GM19240 (cell line): Measurements from ENCODE around the gene XPO5.

Source experiments
- DNase-seq: peaks from one replicate; pipeline ENCODE4 v3.0.0; 2011; ENCODE audit warnings: low spot score; ENCODE audit not compliant: insufficient read length

XPO5 gene

DNA sequence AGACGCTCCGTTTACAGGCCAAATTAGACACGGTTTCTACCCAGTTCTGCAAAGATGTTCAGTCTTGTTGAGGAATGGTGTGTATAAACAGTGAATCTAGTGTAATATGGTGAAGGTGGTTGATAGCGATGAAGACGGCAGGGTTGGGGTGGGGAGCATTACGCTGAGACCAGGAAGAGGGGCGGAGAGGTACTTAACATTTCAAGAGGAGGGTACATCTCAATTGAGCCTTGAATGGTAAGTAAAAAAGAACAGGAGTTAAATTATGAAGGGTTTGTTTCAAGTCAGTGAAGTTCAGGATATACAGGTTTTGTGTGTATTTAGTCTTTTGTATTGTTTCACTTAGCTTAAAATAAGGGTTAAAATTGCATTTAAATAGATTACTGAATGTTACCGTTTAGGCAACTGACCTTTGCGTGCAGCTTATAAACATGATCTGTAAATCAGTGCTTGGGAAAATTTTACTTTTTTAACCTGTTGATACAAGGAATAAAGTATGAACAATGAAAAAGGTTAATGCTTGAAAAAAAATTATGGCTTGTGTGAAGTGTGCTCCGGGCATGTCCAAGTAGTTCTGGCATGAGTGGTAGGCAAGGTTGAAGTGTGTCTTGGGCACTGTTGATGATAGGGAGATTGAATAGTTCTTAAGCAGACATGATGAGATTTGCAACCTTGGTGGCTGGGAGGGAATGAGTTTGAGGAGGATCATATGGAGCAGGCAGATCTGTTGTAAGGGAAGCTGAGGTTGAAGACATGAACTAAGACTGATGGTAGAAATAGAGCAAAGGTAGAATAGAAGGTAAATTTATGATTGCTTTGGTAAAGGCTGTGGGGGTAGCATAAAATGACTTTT lies 58.1 kb downstream of the XPO5 start:
- DNase-seq: no peak

DNA sequence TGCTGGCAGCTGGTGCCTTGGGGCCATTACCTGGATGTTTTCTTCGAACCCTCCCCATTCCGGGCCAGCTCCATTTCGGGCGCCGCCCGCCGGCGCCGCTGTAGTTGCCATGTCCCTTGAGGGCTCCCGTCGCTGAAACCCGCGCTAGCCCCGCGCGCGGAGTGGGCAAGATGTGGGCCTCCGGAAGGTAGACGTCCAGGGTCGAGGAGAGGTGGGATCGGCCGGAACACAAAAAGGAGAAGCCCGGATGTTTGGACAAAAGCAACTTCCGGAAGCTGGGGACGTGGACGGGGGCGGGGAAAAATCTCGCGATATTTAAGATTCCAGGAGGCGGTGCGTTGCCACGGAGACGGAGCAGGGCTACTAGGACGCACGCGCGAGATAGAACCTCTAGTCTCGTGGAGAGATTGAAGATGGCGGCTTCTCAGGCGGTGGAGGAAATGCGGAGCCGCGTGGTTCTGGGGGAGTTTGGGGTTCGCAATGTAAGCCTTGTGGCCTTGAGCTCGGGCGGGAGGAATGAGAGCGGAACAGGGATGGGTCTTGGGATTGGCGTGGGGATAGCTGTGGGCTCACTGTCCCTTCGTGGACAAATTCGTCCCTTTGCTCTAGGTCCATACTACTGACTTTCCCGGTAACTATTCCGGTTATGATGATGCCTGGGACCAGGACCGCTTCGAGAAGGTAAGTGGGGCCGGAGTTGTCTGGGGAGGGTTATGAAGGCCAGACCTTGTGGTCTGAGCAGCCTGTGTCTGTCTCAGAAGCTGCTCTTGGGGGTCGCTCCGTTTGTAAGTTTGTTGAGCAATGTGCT lies 58.9 kb downstream of the XPO5 start, which contains the start of the genes POLR1C and YIPF3:
TSS of gene POLR1C (plus strand) at position 393 of the 808 bp plus-strand sequence. CDS start at position 414, 21 bp downstream.
TSS of gene YIPF3 (minus strand) at position 230 of the 808 bp plus-strand sequence. CDS start at position 111, 119 bp downstream.
- DNase-seq: peak; percentile 97

DNA sequence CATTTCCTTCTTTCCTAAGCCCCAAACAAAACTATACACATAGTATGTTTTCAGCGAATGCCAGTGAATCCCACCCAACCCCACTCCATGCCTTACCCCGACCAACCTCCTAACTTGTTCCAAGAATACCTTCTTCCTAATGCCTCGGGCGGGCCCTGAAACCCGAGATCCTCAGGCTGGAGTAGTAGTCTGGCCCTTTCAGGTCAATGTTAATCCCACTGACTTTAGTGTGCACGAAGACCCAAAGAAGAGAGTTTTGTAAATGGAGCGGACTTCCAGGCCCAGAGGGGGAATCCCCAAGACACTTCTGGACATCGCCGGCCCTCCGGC lies 59.5 kb downstream of the XPO5 start:
- no peak for DNase-seq

DNA sequence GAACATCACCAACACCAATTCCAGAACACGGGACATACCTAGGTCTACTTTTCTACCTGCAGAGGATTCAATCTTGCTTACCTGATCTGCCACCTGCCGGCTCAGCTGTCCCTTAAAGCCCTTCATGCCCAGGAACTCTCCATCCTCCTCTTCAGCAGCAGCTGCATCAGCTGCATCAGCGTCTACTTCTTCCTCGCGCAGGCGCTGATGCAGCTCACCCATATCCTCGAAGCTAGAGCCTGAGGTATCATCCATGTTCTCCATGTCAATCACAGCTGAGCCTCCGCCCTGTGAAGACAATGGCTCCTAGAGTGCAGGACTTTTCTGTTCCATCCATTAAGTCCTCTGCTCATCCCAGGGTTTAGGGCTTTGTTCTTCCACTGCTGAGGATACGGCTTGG lies 60.0 kb downstream of the XPO5 start:
- DNase-seq: no peak

DNA sequence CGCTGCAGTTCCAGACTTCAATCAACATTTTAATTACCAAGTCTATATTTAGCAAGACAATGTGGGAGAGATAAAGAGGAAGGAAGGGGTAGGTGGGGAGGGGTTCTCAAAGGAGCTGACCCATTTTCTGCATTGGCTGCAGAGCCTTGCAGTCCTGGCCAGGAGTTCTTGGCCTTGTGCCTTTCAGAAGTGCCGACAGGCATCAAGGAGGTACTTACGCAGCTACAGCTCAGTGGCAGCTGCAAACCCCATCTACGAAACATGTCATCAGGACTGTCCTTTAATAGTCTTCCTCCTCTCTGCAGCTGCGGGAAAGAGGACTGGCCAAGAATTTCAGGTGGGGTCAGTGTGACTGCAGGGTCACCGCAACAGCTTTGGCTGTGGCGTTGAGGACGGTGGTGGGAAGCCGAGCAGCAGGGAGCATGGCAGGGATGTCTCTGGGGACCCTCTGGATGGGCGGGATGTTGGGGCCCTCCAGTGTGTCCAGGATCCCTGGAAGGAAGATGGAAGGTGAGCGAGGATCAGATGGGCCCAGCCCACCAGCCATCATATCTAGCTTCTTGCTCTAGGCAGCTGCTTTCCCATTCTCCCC lies 63.9 kb downstream of the XPO5 start:
- no peak for DNase-seq

DNA sequence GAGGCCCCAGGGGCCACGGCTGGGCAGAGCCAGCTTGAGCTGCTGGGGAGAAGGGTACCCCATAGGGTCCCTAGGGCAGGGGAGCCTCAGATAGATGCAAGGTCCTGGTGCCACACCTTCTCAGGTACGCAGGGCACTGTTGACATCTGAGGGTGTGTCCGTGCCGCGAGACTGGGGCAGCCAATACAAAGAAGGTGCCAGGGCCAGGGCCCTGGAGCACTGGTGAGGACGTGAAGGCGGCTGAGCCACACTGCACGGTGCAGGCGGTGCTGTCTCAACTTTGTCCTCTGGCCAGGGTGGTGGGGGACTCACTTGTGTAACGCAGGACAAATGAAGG lies 65.0 kb downstream of the XPO5 start:
- no peak for DNase-seq

DNA sequence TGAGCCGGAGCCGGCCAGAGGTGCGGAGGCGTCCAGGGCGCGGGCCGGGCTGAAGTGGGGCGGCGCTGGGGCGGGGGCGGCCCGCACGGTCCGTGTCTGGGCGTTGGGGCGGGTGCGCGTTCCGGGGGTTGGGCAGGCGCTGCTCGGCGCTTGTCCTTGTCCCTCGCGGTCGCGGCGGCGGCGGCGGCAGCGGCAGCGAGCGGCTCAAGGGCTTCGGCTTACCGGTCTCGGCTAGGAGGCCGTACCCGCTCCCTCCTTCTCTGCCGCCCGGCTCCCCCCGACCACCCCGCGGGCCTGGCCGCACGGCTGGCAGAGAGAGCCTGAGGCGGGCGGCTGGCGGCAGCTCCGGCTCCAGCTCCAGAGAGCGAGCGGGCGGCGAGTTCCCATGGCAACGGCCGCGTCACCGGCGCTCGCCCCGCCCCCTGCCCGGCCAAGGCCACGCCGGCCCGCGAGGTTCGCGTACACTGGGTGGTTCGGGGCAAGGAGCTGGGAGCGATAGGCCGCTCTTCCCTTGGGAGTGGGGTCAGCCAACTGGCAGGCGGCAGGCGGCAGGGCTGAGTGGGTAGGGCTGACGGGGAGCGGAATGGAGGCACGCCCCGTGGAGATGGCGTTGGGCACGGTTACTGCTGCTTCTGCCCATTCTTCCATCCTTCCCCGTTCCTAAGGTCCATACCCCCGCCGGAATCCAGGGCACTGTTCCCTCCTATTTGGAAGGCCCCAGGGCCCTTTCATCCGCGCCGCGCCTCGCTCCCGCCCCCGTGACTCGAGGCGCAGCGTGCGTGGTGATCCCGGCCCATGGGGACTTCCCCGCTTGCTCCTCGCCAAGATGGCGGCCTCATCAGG lies 65.6 kb downstream of the XPO5 start, which contains the start of gene LRRC73:
TSS of gene LRRC73 (minus strand) at position 363 of the 843 bp plus-strand sequence. CDS start 561 bp downstream, outside the sequence.
- peak; percentile 38 for DNase-seq

DNA sequence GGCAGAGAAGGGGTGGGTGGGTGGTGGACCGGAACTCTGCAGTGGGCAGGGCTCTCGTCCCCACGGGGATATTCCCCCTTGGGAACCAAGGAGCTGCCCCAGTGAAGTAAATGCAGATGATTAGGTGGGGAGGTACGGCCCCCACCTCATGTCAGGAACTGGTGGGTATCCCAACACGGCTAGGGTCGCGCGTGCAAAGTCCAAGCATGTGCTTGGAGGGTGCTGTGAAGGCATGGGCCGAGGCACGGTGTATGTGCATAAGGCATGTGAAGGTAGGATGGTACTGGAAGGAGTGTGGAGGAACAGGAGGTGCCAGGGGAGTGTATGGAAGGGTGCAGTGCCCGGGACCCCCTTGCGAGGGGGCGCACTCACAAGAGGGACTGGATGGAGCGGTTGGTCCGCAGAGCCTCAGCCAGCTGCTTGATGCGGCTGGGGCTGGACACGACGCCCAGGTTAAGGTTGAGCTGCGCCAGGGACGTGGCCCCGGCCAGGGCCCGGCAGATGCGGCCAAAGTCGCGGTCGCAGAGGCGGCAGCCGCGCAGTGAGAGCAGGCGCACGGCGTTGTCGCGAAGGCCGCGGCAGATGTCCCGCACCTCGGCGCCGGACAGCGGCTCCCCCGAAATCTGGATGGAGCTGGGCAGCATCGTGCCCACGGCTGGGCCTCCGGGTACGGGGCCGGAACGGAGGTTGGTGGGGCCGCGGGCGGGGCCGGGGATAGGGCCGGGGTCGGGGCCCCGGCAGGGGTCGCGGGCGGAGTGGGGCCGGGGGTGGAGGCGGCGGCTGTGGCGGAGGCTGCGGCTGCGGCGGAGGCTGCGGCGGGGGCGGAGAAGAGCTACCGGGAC lies 66.5 kb downstream of the XPO5 start:
- DNase-seq: no peak

DNA sequence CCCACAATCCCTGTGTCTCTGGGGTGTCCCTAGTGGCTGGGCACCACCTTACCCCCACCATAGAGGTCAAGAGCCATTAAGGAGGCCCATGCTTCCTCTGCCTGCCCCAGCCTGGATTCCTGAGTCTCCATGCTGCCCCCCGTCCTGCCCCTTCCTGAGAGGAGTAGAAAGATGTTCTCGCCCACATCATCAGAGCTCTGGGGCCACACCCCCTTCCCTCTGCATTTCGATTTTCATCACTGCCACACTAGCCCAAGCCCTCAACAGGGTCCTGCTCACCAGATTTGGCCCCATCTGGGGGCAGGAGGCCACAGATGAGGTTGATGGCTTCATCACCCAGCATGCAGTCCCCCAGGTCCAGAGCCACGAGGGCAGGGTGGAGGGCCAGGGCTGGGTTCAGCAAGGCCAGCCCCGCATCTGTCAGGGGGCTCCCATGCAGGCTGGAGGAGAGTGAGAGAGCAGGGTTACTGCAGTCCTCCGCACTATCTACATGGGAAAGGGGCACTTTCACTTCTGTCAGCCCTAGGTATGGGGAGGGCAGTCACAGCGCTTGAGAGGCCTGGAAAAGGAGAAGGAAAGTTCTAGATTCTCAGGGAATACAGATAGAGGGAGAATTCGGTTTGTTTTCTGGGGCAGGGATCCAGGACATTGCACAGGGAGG lies 67.2 kb downstream of the XPO5 start:
- DNase-seq: no peak

DNA sequence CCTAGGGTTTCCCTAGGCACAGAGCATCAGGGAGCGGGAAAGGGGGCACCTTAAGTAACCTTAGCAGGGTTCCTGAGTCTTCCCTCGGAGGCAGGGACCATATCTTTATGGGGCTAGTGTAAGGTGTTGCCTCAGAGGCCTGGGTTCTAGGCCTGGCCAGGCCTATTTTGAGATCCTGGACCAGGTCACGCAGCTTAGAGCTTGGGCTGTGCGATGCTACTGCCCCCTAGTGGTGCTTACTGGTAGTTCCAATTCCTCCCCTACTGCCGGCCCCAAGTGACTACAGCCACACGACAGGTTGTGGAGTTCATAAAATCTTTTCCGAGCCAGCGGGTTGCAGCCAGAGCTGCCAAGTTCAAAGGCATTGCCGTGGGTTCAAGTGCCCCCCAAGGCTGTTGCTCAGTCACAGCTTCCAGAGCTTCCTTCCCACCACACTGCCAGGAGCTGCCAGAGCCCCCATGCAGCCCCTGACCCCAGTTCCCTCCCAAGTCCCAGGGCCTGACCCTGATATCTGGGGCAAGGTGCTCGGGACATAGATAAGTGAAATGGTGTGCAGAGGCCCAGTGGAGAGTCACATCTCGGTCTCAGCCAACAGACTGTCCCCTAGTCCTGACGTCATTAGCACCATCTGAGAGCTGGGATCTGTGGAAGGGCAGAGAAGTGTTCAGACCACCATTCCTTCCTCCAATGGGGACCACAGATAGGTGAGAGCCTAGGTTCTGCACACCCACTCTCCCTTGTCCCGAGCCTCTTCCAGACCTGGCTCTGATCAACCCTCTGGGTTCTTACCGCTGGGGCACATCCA lies 69.0 kb downstream of the XPO5 start:
- DNase-seq: peak; percentile 79

DNA sequence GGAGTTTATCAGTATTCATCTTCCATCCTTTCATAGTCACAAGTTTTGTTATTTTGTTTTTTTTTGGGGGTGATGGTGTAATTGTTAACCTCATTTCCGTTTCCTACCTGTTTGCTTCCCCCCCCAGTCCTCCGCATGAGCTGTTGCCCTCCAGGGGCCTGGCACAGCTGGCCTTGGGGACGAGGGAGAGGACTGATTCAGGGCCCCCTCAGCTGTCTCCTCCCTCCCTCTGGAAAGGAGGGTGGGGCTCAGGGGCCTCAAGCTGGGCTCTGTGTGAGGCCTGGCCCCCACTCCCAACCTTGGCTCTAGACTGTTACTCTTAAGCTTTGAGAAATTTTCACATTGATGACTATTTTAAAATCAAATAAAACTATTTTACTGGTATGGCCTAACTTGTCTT lies 69.7 kb downstream of the XPO5 start:
- no peak for DNase-seq

DNA sequence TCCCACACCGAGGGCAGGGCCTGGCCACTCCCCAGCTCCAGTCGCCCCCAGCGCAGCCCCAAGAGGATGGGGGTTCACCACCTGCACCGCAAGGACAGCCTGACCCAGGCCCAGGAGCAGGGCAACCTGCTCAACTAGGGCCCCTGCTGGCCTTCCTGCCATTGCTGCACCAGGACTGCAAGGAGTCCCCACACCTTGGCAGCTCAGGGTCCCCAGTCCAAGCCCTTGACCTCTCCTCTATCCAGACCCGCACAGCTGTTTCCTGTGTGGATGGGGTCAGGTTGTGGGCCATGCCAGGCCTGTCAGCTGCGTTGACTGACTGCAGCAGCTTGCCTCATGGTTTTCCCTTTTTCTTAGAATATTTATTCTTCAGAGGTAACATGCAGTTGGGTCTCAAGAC lies 70.1 kb downstream of the XPO5 start:
- DNase-seq: no peak

DNA sequence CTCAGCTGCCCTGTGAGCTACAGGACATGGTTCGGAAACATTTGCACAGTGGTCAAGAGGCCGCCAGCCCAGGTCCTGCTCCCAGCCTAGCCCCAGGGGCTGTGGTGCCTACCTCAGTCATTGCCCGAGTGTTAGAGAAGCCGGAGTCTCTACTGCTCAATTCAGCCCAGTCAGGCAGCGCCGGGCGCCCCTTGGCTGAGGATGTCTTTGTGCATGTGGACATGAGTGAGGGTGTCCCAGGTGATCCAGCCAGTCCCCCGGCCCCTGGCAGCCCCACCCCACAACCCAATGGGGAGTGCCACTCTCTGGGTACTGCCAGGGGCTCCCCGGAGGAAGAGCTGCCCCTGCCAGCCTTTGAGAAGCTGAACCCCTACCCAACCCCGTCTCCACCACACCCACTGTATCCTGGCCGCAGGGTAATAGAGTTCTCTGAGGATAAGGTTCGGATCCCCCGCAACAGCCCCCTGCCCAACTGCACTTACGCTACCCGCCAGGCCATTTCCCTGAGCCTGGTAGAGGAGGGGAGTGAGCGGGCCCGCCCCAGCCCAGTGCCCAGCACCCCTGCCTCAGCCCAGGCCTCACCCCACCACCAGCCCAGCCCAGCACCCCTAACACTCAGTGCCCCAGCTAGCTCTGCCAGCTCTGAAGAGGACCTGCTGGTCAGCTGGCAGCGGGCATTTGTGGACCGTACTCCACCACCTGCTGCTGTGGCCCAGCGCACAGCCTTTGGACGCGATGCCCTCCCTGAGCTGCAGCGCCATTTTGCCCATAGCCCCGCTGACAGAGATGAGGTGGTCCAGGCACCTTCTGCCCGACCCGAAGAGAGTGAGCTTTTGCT lies 70.9 kb downstream of the XPO5 start:
- DNase-seq: no peak

DNA sequence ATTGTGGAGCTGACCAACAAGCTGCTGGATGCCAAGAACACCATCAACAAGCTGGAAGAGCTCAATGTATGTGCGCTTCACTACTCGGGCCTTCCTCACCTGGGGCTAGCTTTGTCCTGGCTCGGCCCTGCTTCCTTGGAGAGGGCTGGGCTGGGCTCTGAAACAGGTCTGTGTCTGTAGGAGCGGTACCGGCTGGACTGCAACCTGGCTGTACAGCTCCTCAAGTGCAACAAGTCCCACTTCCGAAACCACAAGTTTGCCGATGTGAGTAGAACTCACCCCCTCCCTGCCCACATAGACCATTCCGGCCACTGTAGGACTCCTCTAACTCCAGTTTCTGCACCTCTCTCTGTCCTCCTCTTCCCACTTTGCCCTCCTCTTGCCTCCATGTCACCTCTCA lies 72.4 kb downstream of the XPO5 start:
- no peak for DNase-seq

DNA sequence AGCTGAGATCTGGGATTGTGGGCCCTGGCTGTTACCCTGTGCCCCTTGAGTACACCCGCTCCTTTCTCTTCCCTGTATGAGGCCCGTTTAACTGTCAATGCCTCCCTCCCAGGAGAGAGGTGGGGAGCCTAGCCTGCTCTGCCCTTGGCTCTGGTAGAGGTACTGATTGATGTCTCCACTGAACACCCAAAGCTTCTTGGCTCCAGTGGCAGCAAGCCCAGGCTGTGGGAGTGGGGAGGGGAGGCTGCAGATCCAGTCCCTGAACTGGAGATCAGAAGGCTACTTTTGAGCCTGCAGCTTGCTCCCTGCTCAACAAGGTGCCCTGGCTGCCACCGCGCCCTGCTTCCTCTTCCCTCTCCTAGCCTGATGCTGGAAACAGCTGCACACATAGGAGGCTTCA lies 73.2 kb downstream of the XPO5 start:
- no peak for DNase-seq

DNA sequence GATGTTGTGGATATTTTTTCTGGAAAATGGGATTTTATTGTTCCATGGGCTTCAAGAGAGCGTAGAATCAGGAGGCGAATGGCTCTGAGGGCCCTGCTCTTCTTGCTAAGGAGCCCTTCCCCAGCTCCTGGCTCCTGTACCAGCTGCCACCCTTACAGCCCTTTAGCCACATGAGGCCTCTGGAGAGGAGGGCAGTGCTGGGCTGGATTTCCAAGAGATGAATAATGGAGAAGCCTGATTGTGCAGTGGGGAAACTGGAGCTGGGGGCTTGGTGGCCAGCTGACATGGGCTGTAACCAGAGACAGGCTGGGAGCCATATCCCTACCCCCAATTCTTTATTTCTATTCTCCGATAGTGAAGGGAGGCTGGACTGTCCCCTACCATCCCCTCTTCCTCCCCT lies 74.9 kb downstream of the XPO5 start:
- no peak for DNase-seq

DNA sequence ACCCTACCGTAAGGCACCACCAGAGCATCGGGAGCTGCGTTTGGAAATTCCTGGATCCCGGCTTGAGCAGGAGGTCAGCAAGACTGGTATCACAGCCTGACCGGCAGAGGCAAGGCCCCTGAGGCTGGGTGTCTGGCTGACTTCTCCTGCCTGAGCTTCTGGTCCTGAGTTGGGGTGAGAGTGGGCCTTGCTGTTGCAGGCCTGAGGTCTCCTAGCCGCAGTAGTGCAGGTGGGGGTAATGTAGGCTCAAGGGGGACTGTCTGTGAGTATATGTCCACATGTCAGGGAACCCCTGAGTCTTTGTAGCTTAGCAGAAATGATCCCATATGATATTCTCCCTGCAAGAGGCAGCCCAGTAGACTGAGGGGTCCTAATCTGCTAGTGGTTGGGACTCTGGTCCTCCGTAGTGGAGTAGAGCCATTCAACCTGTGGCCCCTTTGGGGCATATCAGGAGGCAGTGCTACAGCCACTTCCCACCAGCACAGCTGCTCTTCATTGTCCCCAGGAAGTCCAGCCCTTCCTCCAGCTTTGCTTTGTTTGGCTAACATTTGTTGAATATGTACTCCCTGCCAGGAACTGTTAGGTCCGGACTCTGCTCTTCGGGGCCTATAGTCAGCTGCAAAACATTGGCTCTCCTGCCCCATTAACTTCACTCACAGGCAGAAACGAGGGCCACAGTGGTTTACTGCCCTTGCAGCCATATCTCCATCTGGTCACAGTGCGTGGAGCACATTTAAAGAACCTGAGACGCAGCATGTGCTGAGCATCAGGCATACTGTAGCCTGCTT lies 76.6 kb downstream of the XPO5 start:
- no peak for DNase-seq
